Measurements from ENCODE around the gene LIFR.
"Not testable (repeated sequence)": the region's sequence is repeated elsewhere in the genome, so short reads cannot be mapped to it uniquely, and the experiment has no call there.

DNA sequence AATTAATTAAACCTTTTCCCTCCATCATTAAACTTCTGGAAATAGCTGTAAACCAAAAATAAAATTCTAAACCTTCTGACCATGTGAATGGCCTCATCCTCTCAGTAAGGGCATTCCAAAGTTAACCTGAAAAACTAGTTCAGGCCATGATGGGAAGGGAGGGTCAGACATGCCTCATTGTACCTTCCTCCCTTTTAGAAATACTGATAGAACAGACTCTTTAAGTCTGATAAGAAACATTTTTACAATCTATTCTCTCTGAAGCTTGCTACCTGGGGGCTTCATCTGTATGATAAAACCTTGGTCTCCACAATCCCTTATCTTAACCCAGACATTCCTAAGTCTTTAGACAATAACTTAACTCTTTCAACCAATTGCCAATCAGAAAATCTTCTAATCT, 43.3 kb upstream of the LIFR start:
- TF ChIP-seq, protein P1, sequence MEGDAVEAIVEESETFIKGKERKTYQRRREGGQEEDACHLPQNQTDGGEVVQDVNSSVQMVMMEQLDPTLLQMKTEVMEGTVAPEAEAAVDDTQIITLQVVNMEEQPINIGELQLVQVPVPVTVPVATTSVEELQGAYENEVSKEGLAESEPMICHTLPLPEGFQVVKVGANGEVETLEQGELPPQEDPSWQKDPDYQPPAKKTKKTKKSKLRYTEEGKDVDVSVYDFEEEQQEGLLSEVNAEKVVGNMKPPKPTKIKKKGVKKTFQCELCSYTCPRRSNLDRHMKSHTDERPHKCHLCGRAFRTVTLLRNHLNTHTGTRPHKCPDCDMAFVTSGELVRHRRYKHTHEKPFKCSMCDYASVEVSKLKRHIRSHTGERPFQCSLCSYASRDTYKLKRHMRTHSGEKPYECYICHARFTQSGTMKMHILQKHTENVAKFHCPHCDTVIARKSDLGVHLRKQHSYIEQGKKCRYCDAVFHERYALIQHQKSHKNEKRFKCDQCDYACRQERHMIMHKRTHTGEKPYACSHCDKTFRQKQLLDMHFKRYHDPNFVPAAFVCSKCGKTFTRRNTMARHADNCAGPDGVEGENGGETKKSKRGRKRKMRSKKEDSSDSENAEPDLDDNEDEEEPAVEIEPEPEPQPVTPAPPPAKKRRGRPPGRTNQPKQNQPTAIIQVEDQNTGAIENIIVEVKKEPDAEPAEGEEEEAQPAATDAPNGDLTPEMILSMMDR (IDR thresholded peaks at IDR 0.05) = not testable (repeated sequence)
- not testable (repeated sequence) for TF ChIP-seq POLR2A (IDR thresholded peaks at IDR 0.05)

Data from prostate gland (tissue), 2 donors.